ENCODE measurements around the gene SLC17A1.

GRCh38 chr6:25789475-25789874, 42.4 kb downstream of the SLC17A1 start:
- TF ChIP-seq RFX5 (IDR thresholded peaks at IDR 0.05; ENCODE audit: low read depth, low read length): no peak
- TF ChIP-seq CTCF (conservative IDR thresholded peaks at IDR 0.05; ENCODE audit: low read depth, low read length): no peak
- no peak for TF ChIP-seq RAD21 (IDR thresholded peaks at IDR 0.05; ENCODE audit: low read length)
- no peak for TF ChIP-seq MAZ (IDR thresholded peaks at IDR 0.05; ENCODE audit: borderline replicate concordance, low read depth, low read length)
- no peak for TF ChIP-seq POLR2A (IDR thresholded peaks at IDR 0.05; ENCODE audit: low read depth, low read length)
- no peak for TF ChIP-seq CEBPB (IDR thresholded peaks at IDR 0.05; ENCODE audit: low read depth, low read length)
- no peak for TF ChIP-seq MXI1 (IDR thresholded peaks at IDR 0.05; ENCODE audit: borderline replicate concordance, low read depth, low read length)
